ENCODE results near the gene STYXL1. TPM values are rescaled to one million over a fixed set of nuclear protein-coding genes. Genes with fewer than 3 reads are reported as not detected.
"Not testable (repeated sequence)": the region's sequence is repeated elsewhere in the genome, so short reads cannot be mapped to it uniquely, and the experiment has no call there.

The STYXL1 gene
- total RNA-seq, 3 donors from 2014 or later: 19.6 to 34.5 (median 20.6) TPM

DNA sequence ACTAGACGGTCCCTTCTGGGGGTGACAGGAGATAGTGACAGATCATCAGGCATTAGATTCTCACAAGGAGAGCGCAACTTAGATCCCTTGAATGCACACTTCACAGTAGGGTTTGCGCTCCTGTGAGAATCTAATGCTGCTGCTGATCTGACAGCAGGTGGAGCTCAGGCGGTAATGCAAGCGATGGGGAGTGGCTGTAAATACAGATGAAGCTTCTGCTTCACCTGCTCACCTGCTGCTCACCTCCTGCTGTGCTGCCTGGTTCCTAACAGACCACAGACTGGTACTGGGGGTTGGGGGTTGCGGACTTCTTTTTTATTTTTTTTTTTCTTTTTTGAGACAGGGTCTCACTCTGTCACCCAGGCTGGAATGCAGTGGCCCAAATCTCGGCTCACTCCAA lies 18.1 kb downstream of the STYXL1 start:
- DNase-seq; H3K9me3 Mint-ChIP-seq; ATAC-seq; H3K27me3 Mint-ChIP-seq (ENCODE audit: low read depth); H3K4me1 Mint-ChIP-seq (ENCODE audit: low read depth); H3K4me3 Mint-ChIP-seq: not testable (repeated sequence)
- peaks cover 10% of the 10 kb centered on the region for H3K36me3 Mint-ChIP-seq (ENCODE audit: insufficient read depth)

- peaks cover 12% of the 10 kb centered on the region for H3K4me1 Mint-ChIP-seq (ENCODE audit: low read depth)
- no peak for DNase-seq
- H3K36me3 Mint-ChIP-seq (ENCODE audit: insufficient read depth): peaks cover 13% of the 10 kb centered on the region
- H3K9me3 Mint-ChIP-seq: no peaks in the 10 kb centered on the region
- no peaks in the 10 kb centered on the region for H3K27me3 Mint-ChIP-seq (ENCODE audit: low read depth)
- no peak overlapping the region for H3K4me3 Mint-ChIP-seq
- ATAC-seq: no peak
Measured at GRCh38 chr7:76023002-76023401, 24.8 kb downstream of the STYXL1 start.

- no peak for ATAC-seq
- DNase-seq: no peak
Measured at GRCh38 chr7:76022026-76022780, 25.6 kb downstream of the STYXL1 start.

DNA sequence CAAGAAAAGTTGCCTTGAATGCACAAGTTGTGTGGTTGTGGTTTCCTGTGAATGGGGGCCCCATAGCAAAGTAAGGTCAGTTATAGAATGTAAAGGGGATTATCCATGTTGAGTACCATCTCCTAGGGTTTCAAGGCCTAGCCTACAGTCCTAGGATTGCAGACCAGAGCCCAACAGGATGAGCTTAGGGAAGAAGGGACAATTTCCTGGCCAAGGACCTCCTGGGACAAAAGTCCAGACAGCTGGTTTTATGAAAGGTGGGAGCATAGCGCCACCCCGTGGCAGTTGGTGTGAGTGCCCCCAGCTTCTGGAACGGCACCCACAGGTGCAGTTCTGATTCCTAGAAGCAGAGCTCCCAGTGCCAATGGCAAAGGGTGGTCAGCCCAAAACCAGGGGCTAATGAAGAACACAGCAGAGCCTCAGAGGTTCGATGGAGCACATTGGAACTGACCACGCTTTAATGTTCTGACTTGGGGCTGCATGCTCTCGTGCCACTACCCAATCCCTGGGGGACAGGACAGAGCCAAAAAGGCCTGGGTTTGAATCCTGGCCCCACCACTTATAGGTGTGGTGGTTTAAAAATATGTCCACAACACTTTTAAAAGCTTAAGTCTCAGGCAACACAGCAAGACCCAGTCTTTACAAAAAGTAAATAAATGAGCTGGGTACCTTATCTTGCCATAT lies 27.6 kb downstream of the STYXL1 start:
- Mint-ChIP-seq H3K27me3 (ENCODE audit: low read depth) (no peaks in the 10 kb centered on the region), H3K9me3 (no peaks in the 10 kb centered on the region), H3K4me3 (no peak overlapping the region), H3K4me1 (ENCODE audit: low read depth) (peaks cover 12% of the 10 kb centered on the region), H3K36me3 (ENCODE audit: insufficient read depth) (peaks cover 22% of the 10 kb centered on the region)
- peak; percentile 69 for DNase-seq
- ATAC-seq: peak; percentile 70 to 72

More at GRCh38 chr7:76022026-76022780, 25.6 kb downstream of the STYXL1 start:
- Mint-ChIP-seq H3K27me3 (ENCODE audit: low read depth) (no peaks in the 10 kb centered on the region), H3K4me1 (ENCODE audit: low read depth) (peaks cover 12% of the 10 kb centered on the region), H3K4me3 (no peak overlapping the region), H3K36me3 (ENCODE audit: insufficient read depth) (peaks cover 15% of the 10 kb centered on the region), H3K9me3 (no peaks in the 10 kb centered on the region)

GRCh38 chr7:76018520-76018919 lies 29.3 kb downstream of the STYXL1 start:
- H3K27me3 Mint-ChIP-seq (ENCODE audit: low read depth); ATAC-seq; H3K9me3 Mint-ChIP-seq; H3K4me3 Mint-ChIP-seq; DNase-seq: not testable (repeated sequence)
- Mint-ChIP-seq H3K4me1 (ENCODE audit: low read depth) (peaks cover 12% of the 10 kb centered on the region), H3K36me3 (ENCODE audit: insufficient read depth) (peaks cover 25% of the 10 kb centered on the region)

DNA sequence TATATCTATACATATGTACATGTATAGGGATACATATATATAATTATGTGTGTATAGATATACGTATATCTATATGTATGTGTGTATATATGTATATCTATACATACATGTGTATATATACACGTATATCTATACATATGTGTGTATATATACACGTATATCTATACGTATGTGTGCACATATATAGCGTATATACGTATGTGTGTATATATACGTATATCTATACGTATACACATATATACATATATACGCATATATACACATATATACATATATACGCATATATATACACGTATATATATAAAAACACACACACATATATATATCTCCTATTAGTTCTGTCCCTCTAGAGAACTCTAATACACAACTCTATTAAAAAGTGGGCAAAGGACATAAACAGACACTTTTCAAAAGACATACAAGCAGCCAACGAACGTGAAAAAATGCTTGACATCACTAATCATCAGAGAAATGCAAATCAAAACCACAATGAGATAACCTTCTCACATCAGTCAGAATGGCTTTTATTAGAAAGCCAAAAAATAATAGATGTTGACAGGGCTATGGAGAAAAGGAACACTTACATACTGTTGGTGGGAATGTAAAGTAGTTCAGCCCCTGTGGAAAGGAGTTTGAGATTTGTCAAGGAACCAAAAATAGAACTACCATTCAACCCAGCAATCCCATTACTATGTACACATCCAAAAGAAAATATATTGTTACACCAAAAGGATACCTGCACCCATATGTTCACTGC lies 31.4 kb downstream of the STYXL1 start:
- no peak for DNase-seq
- no peak for ATAC-seq
- peaks cover 21% of the 10 kb centered on the region for H3K36me3 Mint-ChIP-seq (ENCODE audit: insufficient read depth)
- no peak overlapping the region for H3K4me3 Mint-ChIP-seq
- H3K27me3 Mint-ChIP-seq (ENCODE audit: low read depth): no peaks in the 10 kb centered on the region
- H3K9me3 Mint-ChIP-seq: no peaks in the 10 kb centered on the region
- H3K4me1 Mint-ChIP-seq (ENCODE audit: low read depth): peaks cover 11% of the 10 kb centered on the region

DNA sequence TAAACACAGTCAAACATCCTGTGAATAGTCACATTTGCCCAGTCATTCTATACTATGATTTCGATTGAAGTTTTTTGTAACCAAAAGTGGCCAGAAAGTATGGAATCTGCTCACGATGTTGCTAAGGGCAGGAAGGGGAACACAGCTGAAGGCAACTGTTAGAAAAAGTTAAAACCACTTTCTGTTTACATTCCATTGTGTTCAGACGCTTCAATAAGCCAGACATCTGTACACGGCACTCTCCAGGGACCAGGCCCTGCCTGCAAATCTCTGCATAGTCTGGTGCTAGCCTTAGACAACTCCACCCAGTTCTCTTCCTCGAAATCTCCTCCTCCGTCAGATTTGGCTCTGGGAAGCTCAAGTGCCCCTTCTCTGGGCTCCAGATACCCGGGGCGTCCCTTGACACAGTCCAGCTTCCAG lies 36.3 kb downstream of the STYXL1 start:
- H3K4me1 Mint-ChIP-seq (ENCODE audit: low read depth): peaks cover 32% of the 10 kb centered on the region
- no peaks in the 10 kb centered on the region for H3K9me3 Mint-ChIP-seq
- ATAC-seq (no peak), DNase-seq (no peak)
- no peaks in the 10 kb centered on the region for H3K27me3 Mint-ChIP-seq (ENCODE audit: low read depth)
- H3K4me3 Mint-ChIP-seq: no peak overlapping the region
- H3K36me3 Mint-ChIP-seq (ENCODE audit: insufficient read depth): peaks cover 12% of the 10 kb centered on the region

- peaks cover 9% of the 10 kb centered on the region for H3K36me3 Mint-ChIP-seq (ENCODE audit: insufficient read depth)
Measured at GRCh38 chr7:76009672-76010600, 37.9 kb downstream of the STYXL1 start.

GRCh38 chr7:76008156-76008687 lies 39.6 kb downstream of the STYXL1 start:
- Mint-ChIP-seq H3K27me3 (ENCODE audit: low read depth) (no peaks in the 10 kb centered on the region), H3K4me1 (ENCODE audit: low read depth) (peaks cover 32% of the 10 kb centered on the region), H3K9me3 (no peaks in the 10 kb centered on the region), H3K4me3 (no peak overlapping the region), H3K36me3 (ENCODE audit: insufficient read depth) (peaks cover 7% of the 10 kb centered on the region)
- ATAC-seq (no peak), DNase-seq (no peak)

More at GRCh38 chr7:76009672-76010600, 37.9 kb downstream of the STYXL1 start:
- H3K27me3 Mint-ChIP-seq (ENCODE audit: low read depth): no peaks in the 10 kb centered on the region
- H3K9me3 Mint-ChIP-seq: no peaks in the 10 kb centered on the region
- no peak for DNase-seq
- peak overlapping the region; percentile 55 for H3K4me3 Mint-ChIP-seq
- no peak for ATAC-seq
- H3K4me1 Mint-ChIP-seq (ENCODE audit: low read depth): peaks cover 32% of the 10 kb centered on the region

GRCh38 chr7:76005004-76005403 lies 42.8 kb downstream of the STYXL1 start:
- not testable (repeated sequence) for ATAC-seq; H3K9me3 Mint-ChIP-seq; H3K4me3 Mint-ChIP-seq; H3K27me3 Mint-ChIP-seq (ENCODE audit: low read depth); DNase-seq
- H3K36me3 Mint-ChIP-seq (ENCODE audit: insufficient read depth): peaks cover 10% of the 10 kb centered on the region
- H3K4me1 Mint-ChIP-seq (ENCODE audit: low read depth): peaks cover 20% of the 10 kb centered on the region

DNA sequence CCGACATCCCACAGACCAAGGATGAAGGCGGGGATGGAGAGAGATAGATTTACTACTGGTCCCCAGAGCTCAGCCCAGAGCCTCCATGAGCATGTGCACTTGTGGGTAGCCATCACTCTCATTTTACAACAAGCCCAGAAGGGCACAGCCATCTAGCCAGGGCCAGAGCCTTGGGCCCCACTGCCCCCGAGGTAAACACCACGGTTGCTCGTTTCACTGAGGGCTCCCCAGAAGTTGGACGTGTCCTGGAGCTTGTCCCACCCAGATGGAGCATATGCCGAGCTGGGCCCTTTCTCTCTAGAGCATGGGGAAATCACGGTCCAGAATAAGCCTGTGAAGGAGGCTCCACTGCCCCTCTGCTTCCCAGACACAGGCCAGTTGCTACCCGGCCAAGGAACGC lies 44.4 kb downstream of the STYXL1 start:
- DNase-seq (no peak), ATAC-seq (no peak)
- Mint-ChIP-seq H3K4me1 (ENCODE audit: low read depth) (peaks cover 7% of the 10 kb centered on the region), H3K36me3 (ENCODE audit: insufficient read depth) (peaks cover 10% of the 10 kb centered on the region), H3K4me3 (no peak overlapping the region), H3K9me3 (no peaks in the 10 kb centered on the region), H3K27me3 (ENCODE audit: low read depth) (no peaks in the 10 kb centered on the region)

- ATAC-seq: no peak
- Mint-ChIP-seq H3K27me3 (ENCODE audit: low read depth) (no peaks in the 10 kb centered on the region), H3K4me3 (no peak overlapping the region), H3K9me3 (no peaks in the 10 kb centered on the region), H3K4me1 (ENCODE audit: low read depth) (peaks cover 4% of the 10 kb centered on the region), H3K36me3 (ENCODE audit: insufficient read depth) (peaks cover 10% of the 10 kb centered on the region)
- DNase-seq: no peak
Measured at GRCh38 chr7:76002822-76003221, 45.0 kb downstream of the STYXL1 start.

DNA sequence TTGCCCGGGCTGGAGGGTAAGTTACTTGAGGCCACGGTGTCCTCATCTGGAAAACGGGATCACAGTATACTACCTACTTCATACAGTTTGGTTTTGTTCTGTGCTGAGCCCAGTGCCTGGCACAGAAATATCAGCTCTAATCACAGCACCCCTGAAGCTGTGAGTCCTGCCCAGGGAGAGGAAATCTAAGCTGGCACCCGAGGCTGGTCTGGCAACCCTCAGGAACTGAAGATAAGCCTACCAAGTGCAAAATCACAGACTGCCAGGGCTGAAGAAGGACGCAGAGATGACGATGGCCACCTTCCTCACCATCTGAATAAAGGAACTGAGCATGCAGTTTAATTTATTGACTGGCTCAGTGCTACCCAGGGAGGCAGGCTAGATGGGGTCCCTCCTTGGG lies 45.7 kb downstream of the STYXL1 start:
- Mint-ChIP-seq H3K4me1 (ENCODE audit: low read depth) (peaks cover 10% of the 10 kb centered on the region), H3K36me3 (ENCODE audit: insufficient read depth) (peaks cover 10% of the 10 kb centered on the region), H3K27me3 (ENCODE audit: low read depth) (no peaks in the 10 kb centered on the region), H3K4me3 (no peak overlapping the region), H3K9me3 (no peaks in the 10 kb centered on the region)
- DNase-seq (no peak), ATAC-seq (no peak)
